Measurements from ENCODE around the gene FADS6. TPM values are rescaled to one million over a fixed set of nuclear protein-coding genes. Genes with fewer than 3 reads are reported as not detected.
A peak's percentile ranks its signal among the peaks of the same experiment; 100 is the strongest.

Gene FADS6
- total RNA-seq, 1 donor from 2014 or later = not detected

DNA sequence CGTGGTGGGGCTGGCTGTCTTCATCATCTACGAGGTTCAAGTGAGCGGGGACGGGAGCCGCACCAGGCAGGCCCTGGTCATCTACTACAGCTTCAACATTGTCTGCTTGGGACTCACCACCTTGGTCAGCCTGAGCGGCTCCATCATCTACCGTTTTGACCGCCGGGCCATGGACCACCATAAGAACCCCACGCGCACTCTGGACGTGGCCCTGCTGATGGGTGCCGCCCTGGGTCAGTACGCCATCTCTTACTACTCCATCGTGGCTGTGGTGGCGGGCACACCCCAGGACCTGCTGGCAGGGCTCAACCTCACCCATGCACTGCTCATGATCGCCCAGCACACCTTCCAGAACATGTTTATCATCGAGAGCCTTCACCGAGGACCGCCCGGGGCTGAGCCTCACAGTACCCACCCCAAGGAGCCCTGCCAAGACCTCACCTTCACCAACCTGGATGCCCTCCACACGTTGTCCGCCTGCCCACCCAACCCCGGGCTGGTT, 37.2 kb upstream of the FADS6 start:
- DNase-seq (ENCODE audit: low spot score) = no peak
- H3K4me3 Mint-ChIP-seq (ENCODE audit: unreplicated experiment) = no peak overlapping the region

DNA sequence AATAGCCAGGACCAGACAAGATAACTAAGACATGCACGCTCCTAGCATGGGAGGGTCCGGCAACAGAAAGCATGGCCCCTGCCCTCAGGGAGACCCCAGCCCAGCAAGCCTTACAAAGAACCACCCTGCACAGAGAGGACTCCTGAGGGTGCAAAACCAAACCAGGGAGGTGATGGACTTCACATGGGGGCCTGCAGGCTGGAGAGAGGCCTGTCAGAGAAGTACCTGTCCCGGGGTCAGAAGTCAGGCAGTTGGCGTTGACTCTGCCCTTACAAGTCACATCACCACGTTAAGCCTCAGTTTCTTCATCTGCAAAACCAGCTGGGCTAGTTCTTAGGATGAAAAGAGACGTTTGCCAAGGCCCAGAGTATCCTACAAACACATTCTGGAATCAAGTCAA, 35.4 kb upstream of the FADS6 start:
- no peak overlapping the region for H3K27ac Mint-ChIP-seq (ENCODE audit: unreplicated experiment)
- peaks cover 22% of the 10 kb centered on the region for H3K27me3 Mint-ChIP-seq (ENCODE audit: unreplicated experiment)
- DNase-seq (ENCODE audit: low spot score) = no peak
- TF ChIP-seq, protein P1, sequence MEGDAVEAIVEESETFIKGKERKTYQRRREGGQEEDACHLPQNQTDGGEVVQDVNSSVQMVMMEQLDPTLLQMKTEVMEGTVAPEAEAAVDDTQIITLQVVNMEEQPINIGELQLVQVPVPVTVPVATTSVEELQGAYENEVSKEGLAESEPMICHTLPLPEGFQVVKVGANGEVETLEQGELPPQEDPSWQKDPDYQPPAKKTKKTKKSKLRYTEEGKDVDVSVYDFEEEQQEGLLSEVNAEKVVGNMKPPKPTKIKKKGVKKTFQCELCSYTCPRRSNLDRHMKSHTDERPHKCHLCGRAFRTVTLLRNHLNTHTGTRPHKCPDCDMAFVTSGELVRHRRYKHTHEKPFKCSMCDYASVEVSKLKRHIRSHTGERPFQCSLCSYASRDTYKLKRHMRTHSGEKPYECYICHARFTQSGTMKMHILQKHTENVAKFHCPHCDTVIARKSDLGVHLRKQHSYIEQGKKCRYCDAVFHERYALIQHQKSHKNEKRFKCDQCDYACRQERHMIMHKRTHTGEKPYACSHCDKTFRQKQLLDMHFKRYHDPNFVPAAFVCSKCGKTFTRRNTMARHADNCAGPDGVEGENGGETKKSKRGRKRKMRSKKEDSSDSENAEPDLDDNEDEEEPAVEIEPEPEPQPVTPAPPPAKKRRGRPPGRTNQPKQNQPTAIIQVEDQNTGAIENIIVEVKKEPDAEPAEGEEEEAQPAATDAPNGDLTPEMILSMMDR (IDR thresholded peaks at IDR 0.05; ENCODE audit: unreplicated experiment) = no peak
- H3K4me3 Mint-ChIP-seq (ENCODE audit: unreplicated experiment) = no peak overlapping the region
- no peaks in the 10 kb centered on the region for H3K4me1 Mint-ChIP-seq (ENCODE audit: unreplicated experiment)
- H3K36me3 Mint-ChIP-seq (ENCODE audit: low read depth, unreplicated experiment) = no peaks in the 10 kb centered on the region
- H3K9me3 Mint-ChIP-seq (ENCODE audit: unreplicated experiment) = no peaks in the 10 kb centered on the region

More for the DNA sequence above, 37.2 kb upstream of the FADS6 start:
- Mint-ChIP-seq H3K36me3 (ENCODE audit: low read depth, unreplicated experiment) (no peaks in the 10 kb centered on the region), H3K27me3 (ENCODE audit: unreplicated experiment) (peaks cover 15% of the 10 kb centered on the region), H3K9me3 (ENCODE audit: unreplicated experiment) (no peaks in the 10 kb centered on the region), H3K4me1 (ENCODE audit: unreplicated experiment) (no peaks in the 10 kb centered on the region), H3K27ac (ENCODE audit: unreplicated experiment) (no peak overlapping the region)
- TF ChIP-seq, protein P1 (IDR thresholded peaks at IDR 0.05; ENCODE audit: unreplicated experiment) = no peak

DNA sequence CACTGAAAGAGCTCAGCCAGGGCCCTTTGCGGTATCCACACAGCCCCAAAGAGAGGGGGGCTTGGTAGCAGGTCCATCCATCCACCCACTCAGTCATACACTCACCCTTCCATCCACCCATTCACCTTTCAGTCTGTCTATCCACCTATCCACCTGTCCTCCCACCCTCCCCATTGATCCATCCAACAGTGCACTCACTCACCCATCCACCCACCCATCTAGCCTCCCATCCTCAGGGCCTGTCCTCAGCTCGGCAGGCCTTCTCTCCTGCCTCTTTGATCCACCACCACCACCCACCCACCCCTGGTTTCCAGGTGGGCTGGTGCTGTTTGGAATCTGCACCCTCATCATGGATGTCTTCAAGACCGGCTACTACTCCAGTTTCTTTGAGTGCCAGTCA, 31.8 kb upstream of the FADS6 start:
- Mint-ChIP-seq H3K4me3 (ENCODE audit: unreplicated experiment) (no peak overlapping the region), H3K4me1 (ENCODE audit: unreplicated experiment) (no peaks in the 10 kb centered on the region), H3K36me3 (ENCODE audit: low read depth, unreplicated experiment) (no peaks in the 10 kb centered on the region), H3K9me3 (ENCODE audit: unreplicated experiment) (no peaks in the 10 kb centered on the region), H3K27me3 (ENCODE audit: unreplicated experiment) (peaks cover 22% of the 10 kb centered on the region), H3K27ac (ENCODE audit: unreplicated experiment) (no peak overlapping the region)
- TF ChIP-seq, protein P1 (IDR thresholded peaks at IDR 0.05; ENCODE audit: unreplicated experiment) = no peak
- DNase-seq (ENCODE audit: low spot score) = no peak

DNA sequence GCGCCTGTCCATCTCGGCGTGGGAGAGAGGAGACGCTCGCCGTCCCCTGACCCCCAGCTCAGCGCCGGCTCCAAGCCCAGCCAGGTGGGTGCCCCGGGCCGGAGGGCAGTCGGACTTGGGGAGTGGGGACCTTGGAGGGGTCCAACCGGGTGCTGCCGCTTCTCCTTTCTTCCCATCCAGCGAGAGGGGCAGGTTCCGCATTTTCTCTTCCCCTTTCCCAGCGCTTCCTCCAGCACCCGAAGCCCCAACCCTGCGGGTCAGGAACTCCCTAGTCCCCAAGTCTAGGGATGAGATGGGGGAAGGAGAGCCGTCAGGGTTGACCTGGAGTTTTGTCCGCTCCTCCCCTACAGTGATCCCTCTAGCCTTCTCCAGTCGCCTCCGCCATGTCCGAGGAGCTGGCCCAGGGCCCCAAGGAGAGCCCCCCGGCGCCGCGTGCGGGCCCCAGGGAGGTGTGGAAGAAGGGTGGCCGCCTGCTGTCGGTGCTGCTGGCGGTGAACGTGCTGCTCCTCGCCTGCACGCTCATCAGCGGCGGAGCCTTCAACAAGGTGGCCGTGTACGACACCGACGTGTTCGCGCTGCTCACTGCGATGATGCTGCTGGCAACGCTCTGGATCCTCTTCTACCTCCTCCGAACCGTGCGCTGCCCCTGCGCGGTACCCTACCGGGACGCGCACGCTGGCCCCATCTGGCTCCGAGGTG, 31.0 kb upstream of the FADS6 start, which contains the start of gene OTOP2:
OTOP2 (plus strand) TSS at position 24 of the 699 bp plus-strand sequence; CDS start at position 384, 360 bp downstream.
- DNase-seq (ENCODE audit: low spot score) = no peak
- peak within 1 kb of the TSS; percentile 56 for H3K4me3 Mint-ChIP-seq (ENCODE audit: unreplicated experiment)
- H3K27me3 Mint-ChIP-seq (ENCODE audit: unreplicated experiment) = peaks cover 22% of the 10 kb centered on the region
- no peaks in the 10 kb centered on the region for H3K36me3 Mint-ChIP-seq (ENCODE audit: low read depth, unreplicated experiment)
- H3K4me1 Mint-ChIP-seq (ENCODE audit: unreplicated experiment) = no peaks in the 10 kb centered on the region
- H3K27ac Mint-ChIP-seq (ENCODE audit: unreplicated experiment) = no peak within 1 kb of the TSS
- TF ChIP-seq, protein P1 (IDR thresholded peaks at IDR 0.05; ENCODE audit: unreplicated experiment) = no peak
- no peaks in the 10 kb centered on the region for H3K9me3 Mint-ChIP-seq (ENCODE audit: unreplicated experiment)

DNA sequence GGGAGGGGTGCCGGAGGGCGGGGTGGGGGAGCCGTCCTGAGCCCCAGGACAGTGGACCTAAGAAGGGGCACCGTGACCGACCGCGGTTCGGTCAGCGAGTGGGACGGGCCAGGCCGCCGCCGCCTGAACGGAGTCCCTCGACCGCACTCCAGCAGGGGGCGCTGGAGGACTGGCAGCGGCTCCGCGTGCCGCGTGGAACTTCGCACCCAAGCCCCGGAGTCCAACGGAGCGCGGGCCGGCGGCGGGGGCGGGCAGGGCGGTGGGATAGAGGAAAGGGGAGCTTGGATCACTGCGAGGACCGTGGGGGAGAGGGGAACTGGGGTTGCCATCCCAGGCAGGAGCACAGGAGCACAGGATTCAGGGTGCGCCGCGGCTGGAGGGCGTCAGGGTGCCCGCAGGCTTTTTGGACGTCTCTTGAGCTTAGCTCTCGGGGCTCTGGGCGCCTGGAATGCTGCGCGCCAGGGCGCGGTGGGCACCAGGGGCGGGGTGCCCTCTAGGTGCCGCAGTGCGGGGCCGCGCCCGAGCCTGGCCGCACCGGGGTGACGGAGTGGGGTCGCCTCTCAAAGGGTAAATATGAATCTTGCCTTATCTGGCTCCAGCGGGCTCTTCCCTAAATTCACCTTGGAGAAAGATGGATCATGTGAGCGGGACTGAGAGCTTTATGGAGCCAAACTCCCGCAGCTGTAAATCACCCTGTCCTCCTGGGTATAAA, 30.3 kb upstream of the FADS6 start:
- H3K4me3 Mint-ChIP-seq (ENCODE audit: unreplicated experiment) = peak overlapping the region; percentile 56
- H3K9me3 Mint-ChIP-seq (ENCODE audit: unreplicated experiment) = no peaks in the 10 kb centered on the region
- H3K4me1 Mint-ChIP-seq (ENCODE audit: unreplicated experiment) = no peaks in the 10 kb centered on the region
- TF ChIP-seq, protein P1 (IDR thresholded peaks at IDR 0.05; ENCODE audit: unreplicated experiment) = peak; percentile 97
- H3K36me3 Mint-ChIP-seq (ENCODE audit: low read depth, unreplicated experiment) = no peaks in the 10 kb centered on the region
- no peak overlapping the region for H3K27ac Mint-ChIP-seq (ENCODE audit: unreplicated experiment)
- H3K27me3 Mint-ChIP-seq (ENCODE audit: unreplicated experiment) = peaks cover 25% of the 10 kb centered on the region
- DNase-seq (ENCODE audit: low spot score) = peak; percentile 82

Measured in endothelial cell (in vitro differentiated cells).